H54 (cell line): Measurements from ENCODE around the gene C5orf58.

ENCODE experiments used
- DNase-seq: peaks from one replicate; pipeline ENCODE4 v3.0.0; 2011; ENCODE audit warnings: low spot score, mixed read lengths; ENCODE audit not compliant: insufficient read length
- FAIRE-seq: peaks from 3 replicates; lab custom pipeline; 2011; peaks lifted over from hg19 to GRCh38; lab: Jason Lieb, UNC
- POLR2A ChIP-seq: IDR thresholded peaks from 2 replicates; pipeline ENCODE4 v1.6.1; 2011; ENCODE audit warnings: low read depth, mild to moderate bottlenecking, low read length

The C5orf58 gene

DNA sequence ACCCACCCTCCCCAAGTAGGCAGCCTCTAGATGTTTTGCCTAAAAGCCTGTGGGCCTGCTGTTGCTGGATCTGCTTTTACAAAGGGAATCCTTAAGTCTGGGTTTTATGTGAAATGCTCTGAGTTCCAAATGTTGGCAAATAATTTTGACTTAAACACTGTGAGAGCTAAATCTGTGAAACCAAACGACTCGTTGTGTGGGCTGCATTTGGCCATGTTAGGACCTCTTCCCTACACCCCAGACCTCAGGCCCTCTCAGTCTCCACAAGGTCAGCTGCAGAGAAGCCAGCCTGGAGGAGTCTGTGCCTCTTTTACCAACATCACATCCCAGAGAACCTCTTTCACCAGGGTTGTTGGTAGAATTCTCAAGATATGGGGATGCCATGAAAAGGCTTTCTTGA lies 55.4 kb downstream of the C5orf58 start:
- no peak for TF ChIP-seq POLR2A
- no peak for FAIRE-seq

DNA sequence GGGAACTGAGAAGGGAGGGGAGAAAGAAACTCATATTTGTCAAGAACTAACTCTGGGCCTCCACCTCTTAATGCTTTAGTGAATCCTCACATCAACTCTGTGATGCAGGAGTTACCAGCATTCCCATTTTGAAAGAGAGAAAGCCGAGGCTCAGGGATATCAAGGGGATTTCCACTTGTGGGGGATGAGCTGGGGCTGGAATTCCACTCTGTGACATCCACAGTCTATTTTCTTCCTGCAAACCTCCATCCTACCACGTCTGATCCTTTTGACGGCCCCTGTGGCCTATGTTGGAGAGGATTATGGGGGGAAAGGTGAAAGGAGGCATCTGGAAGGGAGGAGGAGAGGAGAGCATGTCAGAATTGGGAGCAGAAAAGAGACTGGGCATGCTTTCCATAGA lies 55.8 kb downstream of the C5orf58 start:
- no peak for TF ChIP-seq POLR2A
- no peak for FAIRE-seq
- no peak for DNase-seq

More for the DNA sequence above, 55.4 kb downstream of the C5orf58 start:
- DNase-seq: no peak

DNA sequence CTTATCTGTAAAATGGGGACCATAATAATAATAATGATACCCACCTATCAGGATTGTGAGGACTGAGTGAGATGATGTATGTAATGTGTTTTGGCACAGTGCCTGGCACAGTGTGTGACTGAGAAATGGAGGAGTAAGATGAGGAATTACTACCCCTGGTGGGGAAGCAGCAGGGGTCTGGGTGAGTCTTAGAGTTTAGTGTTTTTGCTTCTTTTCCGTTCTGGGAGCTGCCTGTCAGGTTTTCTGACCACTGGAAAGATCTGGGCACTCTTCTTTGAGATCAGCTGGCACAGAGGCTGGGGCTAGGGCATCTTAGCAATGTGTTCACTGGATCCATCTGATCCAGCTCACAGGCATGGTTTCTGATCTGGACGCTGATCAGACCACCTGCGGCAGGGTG lies 56.3 kb downstream of the C5orf58 start:
- TF ChIP-seq POLR2A: no peak
- DNase-seq (no peak), FAIRE-seq (no peak)

DNA sequence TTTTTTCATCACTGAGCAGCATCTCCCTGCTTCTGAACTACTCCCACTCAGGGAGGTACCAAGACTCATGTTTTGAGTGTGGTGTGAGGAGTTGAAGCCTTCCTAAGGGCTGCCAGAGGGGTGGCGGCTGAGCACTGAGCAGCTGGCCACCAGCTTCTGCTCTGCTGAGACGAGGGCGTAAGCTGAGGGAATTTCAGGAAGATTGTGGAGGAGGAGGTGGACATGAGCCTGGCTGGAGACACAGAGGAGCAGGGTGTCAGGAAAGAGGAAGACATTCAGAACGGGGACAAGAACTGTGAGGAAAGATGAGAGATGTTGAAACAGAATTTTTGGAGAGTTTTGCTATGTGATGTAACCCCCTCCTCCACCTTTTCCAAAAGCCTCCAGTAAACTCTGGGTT lies 57.0 kb downstream of the C5orf58 start:
- DNase-seq (no peak), FAIRE-seq (no peak)
- no peak for TF ChIP-seq POLR2A

DNA sequence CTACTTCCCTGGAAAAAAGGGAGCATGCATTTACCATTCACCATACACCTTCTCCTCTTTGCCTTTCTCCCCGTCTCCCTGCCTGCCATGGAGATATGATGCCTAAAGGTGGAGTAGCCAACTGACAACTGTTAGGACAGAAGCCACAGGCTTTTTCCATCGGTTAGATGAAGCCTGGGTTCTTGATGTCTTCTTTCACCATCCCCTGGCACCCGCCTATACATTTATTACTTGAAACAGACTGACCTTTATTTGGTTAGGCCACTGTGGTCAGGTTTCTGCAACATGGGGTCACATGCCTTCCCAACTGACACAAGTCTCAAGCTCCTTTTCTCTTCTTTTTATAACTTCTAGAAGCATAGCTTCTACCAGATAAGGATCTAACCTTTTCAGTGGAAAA lies 57.7 kb downstream of the C5orf58 start:
- no peak for TF ChIP-seq POLR2A
- no peak for DNase-seq
- FAIRE-seq: no peak

DNA sequence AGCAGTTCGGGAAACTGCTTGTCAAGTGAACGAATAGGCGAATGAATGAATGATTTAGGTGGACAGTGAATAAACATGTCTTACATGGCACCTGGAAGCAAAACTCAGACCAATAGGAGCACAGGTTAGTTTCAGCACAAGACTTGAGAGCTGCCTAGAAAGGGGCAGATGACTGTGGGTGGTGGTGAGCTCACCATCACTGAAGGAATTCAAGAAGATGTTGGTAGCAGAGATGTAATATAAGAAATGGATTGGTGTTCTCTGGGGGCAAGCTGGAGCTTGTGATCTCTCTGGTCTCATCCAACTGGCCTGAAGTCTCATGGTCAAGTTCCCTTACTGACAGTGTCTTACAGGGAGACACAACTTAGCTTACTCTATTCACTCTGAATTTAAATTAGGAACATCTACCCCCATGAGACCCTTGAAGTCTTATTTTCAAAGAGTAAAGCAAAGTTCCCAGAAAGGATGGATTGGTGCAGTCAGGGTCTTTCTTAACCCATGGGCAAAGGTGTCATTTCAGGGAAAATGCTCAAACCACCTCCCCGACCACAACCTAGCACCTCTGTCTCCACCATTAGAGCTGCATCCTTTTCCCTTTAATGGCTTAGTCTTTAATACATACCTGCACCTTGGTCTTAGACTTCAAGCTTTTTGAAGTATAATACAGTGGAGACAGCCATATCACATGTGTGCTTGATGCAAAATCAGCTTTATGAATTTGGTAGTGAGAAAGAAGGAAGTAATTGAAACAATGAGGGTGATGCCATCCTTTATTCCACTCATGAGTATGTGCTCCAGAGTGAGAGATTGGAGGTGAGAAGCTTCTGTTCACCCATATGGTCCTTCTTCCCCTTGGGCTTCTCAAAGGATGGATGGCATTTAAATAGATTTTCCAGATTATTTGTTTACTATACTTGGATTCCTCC lies 59.7 kb downstream of the C5orf58 start:
- DNase-seq (no peak), FAIRE-seq (no peak)
- no peak for TF ChIP-seq POLR2A

DNA sequence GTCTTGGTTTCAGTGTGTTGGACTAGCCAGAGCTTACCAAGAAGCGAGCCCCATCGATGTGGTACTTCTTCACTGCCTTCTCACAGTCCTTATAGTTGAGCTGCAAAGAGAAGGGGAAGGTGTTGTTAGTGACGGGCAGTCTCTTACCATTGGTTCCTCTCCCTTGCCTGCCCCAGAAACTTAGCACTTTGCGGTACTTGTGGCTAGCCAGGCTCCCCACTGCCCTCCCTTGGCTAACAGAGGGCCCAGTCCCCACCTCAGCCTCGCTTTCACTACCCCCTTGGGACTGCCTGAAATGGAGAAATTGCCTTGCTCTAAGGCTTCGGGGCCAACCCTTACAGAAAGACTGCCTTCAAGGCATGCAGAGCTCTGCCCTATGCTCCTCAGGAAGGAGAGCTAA lies 60.5 kb downstream of the C5orf58 start:
- no peak for FAIRE-seq
- no peak for TF ChIP-seq POLR2A
- DNase-seq: no peak

DNA sequence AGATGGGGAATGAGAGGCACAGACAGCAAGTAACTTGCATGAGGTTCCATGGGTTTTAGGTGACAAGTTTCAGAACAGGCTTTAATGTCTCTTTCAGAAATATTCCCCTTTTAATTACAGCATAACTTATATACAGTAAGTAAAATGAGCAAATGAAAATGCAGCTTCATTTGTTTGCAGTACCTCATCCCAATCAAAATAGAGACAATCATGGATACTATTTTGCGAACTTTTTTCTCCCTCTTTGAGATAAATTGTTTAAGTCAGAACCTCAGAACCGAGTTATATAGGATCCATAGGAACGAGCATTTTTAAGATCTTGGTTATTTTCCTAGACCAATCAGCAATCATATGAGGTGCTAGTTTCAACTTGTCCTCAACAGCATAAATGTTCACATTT lies 61.3 kb downstream of the C5orf58 start:
- no peak for FAIRE-seq
- DNase-seq: no peak
- TF ChIP-seq POLR2A: no peak

DNA sequence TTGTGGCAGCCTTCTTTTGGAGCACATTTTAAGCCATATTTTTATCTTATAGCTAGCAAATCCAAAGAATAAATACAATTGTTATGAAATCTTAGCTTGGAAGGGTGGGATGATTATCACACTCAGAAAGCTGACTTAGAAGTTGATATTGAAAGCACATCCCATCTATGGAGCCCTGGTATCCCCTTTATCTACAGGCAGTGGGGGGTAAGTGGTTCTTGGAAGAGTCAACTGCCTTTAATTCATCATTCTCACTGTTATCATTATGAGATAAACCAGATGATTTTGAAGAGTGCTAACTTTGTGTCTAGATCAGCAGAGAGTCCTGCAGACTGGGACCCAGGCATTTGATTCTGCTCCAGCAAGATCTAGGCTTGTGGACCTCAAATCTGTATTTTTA lies 61.8 kb downstream of the C5orf58 start:
- TF ChIP-seq POLR2A: no peak
- DNase-seq (no peak), FAIRE-seq (no peak)
